Subcutaneous adipose tissue (tissue), 4 donors: ENCODE results near the gene BTBD3. TPM values are rescaled to one million over a fixed set of nuclear protein-coding genes. Genes with fewer than 3 reads are reported as not detected.

Source experiments
- CTCF ChIP-seq: fragments of 450-650 bp; IDR thresholded peaks from one replicate; pipeline ENCODE4 v1.5.1; 2016; ENCODE audit warnings: low read depth, mild to moderate bottlenecking, control low read depth, antibody characterized with exemption, moderate library complexity
- total RNA-seq, 4 donors: library from RNA; depleted of rRNA; stranded (reverse); fragments of >200 nt; gene quantifications; one replicate each; pipeline ENCODE4 v1.1.0, GENCODE V29; 2016

Gene BTBD3
- total RNA-seq, 4 donors from 2014 or later, result 11.5 to 18.1 (median 14.1) TPM

GRCh38 chr20:11902285-11902697, 15.4 kb upstream of the BTBD3 start:
- no peak for TF ChIP-seq CTCF

GRCh38 chr20:11905460-11906179, 12.1 kb upstream of the BTBD3 start:
- TF ChIP-seq CTCF, result no peak

GRCh38 chr20:11906626-11907480, 10.8 kb upstream of the BTBD3 start:
- TF ChIP-seq CTCF, result no peak

GRCh38 chr20:11907621-11908020, 10.1 kb upstream of the BTBD3 start:
- no peak for TF ChIP-seq CTCF

- TF ChIP-seq CTCF, result no peak
These were observed 5.6 kb upstream of the BTBD3 start for GRCh38 chr20:11912013-11912658.

- TF ChIP-seq CTCF, result no peak
These were observed 4.9 kb upstream of the BTBD3 start for GRCh38 chr20:11912659-11913415.
